Measurements from ENCODE around the gene NFYA.

The NFYA gene

GRCh38 chr6:41032830-41033229 lies 39.9 kb upstream of the NFYA start:
- no peak for TF ChIP-seq EZH2 (IDR thresholded peaks at IDR 0.05; ENCODE audit: borderline replicate concordance, low read depth, low read length, severe bottlenecking)
- TF ChIP-seq, protein P1, sequence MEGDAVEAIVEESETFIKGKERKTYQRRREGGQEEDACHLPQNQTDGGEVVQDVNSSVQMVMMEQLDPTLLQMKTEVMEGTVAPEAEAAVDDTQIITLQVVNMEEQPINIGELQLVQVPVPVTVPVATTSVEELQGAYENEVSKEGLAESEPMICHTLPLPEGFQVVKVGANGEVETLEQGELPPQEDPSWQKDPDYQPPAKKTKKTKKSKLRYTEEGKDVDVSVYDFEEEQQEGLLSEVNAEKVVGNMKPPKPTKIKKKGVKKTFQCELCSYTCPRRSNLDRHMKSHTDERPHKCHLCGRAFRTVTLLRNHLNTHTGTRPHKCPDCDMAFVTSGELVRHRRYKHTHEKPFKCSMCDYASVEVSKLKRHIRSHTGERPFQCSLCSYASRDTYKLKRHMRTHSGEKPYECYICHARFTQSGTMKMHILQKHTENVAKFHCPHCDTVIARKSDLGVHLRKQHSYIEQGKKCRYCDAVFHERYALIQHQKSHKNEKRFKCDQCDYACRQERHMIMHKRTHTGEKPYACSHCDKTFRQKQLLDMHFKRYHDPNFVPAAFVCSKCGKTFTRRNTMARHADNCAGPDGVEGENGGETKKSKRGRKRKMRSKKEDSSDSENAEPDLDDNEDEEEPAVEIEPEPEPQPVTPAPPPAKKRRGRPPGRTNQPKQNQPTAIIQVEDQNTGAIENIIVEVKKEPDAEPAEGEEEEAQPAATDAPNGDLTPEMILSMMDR (IDR thresholded peaks at IDR 0.05; ENCODE audit: borderline replicate concordance, extremely low read depth, low read length, poor library complexity, severe bottlenecking): no peak
- Histone ChIP-seq H3K36me3 (ENCODE audit: insufficient read depth, low read length) (no peaks in the 10 kb centered on the region), H3K4me1 (ENCODE audit: insufficient read depth, low read length) (peaks cover 21% of the 10 kb centered on the region), H3K27me3 (ENCODE audit: insufficient read depth, low read length, poor library complexity) (no peaks in the 10 kb centered on the region), H3K9ac (ENCODE audit: low read depth, low read length) (no peak overlapping the region), H4K20me1 (ENCODE audit: insufficient read depth, low read length) (no peaks in the 10 kb centered on the region), H3K27ac (ENCODE audit: low read length) (no peak overlapping the region), H2AFZ (ENCODE audit: low read depth, low read length) (no peak overlapping the region), H3K4me3 (ENCODE audit: low read depth in 1 of 2, low read length in 2 of 2) (no peak overlapping the region), H3K79me2 (ENCODE audit: insufficient read depth, low read length) (peaks cover 8% of the 10 kb centered on the region), H3K9me3 (ENCODE audit: insufficient read depth, low read length, severe bottlenecking) (no peaks in the 10 kb centered on the region), H3K4me2 (ENCODE audit: insufficient read depth, low read length) (no peak overlapping the region)
- DNase-seq (no peak), ATAC-seq (ENCODE audit: insufficient read depth, low read depth) (no peak)

DNA sequence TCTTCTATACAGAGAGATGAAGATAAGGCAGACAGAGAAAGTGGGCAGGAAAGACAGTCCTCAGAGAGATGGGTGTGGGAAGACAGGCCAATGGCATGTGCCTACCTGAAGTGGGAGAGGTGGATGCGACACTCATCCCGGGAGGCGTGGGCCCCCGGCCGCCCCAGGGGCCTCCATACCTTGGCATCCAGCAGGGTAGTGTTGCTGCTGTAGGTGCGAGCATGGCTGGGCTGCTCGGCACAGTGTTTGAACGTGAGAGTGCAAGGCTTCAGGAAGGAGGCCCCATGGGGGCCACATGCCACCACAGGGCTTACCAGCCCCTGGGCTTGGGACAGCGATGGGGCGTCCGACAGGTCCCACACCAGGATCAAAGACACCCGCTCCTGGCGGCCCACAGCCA lies 39.0 kb upstream of the NFYA start:
- peaks cover 2% of the 10 kb centered on the region for H3K79me2 ChIP-seq (ENCODE audit: insufficient read depth, low read length)
- H4K20me1 ChIP-seq (ENCODE audit: insufficient read depth, low read length): no peaks in the 10 kb centered on the region
- DNase-seq (no peak), ATAC-seq (ENCODE audit: insufficient read depth, low read depth) (no peak)
- no peak overlapping the region for H3K9ac ChIP-seq (ENCODE audit: low read depth, low read length)
- no peak for TF ChIP-seq EZH2 (IDR thresholded peaks at IDR 0.05; ENCODE audit: borderline replicate concordance, low read depth, low read length, severe bottlenecking)
- TF ChIP-seq, protein P1 (IDR thresholded peaks at IDR 0.05; ENCODE audit: borderline replicate concordance, extremely low read depth, low read length, poor library complexity, severe bottlenecking): no peak
- no peak overlapping the region for H3K4me3 ChIP-seq (ENCODE audit: low read depth in 1 of 2, low read length in 2 of 2)
- H2AFZ ChIP-seq (ENCODE audit: low read depth, low read length): no peak overlapping the region
- no peaks in the 10 kb centered on the region for H3K27me3 ChIP-seq (ENCODE audit: insufficient read depth, low read length, poor library complexity)
- no peaks in the 10 kb centered on the region for H3K9me3 ChIP-seq (ENCODE audit: insufficient read depth, low read length, severe bottlenecking)
- H3K27ac ChIP-seq (ENCODE audit: low read length): no peak overlapping the region
- no peak overlapping the region for H3K4me2 ChIP-seq (ENCODE audit: insufficient read depth, low read length)
- peaks cover 16% of the 10 kb centered on the region for H3K4me1 ChIP-seq (ENCODE audit: insufficient read depth, low read length)
- no peaks in the 10 kb centered on the region for H3K36me3 ChIP-seq (ENCODE audit: insufficient read depth, low read length)

DNA sequence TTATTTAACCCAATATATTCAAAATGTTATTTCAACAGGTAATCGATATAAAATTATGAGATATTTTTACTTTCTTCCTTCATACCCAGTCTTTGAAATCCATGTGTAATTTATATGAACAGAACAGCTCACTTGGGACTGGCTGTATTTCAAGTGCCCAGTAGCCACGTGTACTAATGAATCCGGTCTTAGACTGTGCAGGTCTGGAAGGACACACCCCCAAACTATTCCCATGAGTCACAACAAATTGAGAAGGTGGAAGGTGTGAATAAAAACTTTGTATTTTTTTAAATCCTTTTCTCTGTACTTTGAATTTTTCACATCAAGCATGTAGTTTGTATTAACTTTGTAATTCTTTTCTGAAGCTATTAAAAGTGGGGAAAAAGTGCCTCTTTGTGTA lies 36.6 kb upstream of the NFYA start:
- Histone ChIP-seq H3K79me2 (ENCODE audit: insufficient read depth, low read length) (no peaks in the 10 kb centered on the region), H3K27me3 (ENCODE audit: insufficient read depth, low read length, poor library complexity) (no peaks in the 10 kb centered on the region), H3K36me3 (ENCODE audit: insufficient read depth, low read length) (no peaks in the 10 kb centered on the region), H3K9ac (ENCODE audit: low read depth, low read length) (no peak overlapping the region), H3K4me1 (ENCODE audit: insufficient read depth, low read length) (no peaks in the 10 kb centered on the region), H2AFZ (ENCODE audit: low read depth, low read length) (no peak overlapping the region), H3K9me3 (ENCODE audit: insufficient read depth, low read length, severe bottlenecking) (no peaks in the 10 kb centered on the region), H3K4me2 (ENCODE audit: insufficient read depth, low read length) (no peak overlapping the region), H3K4me3 (ENCODE audit: low read depth in 1 of 2, low read length in 2 of 2) (no peak overlapping the region), H4K20me1 (ENCODE audit: insufficient read depth, low read length) (no peaks in the 10 kb centered on the region), H3K27ac (ENCODE audit: low read length) (no peak overlapping the region)
- TF ChIP-seq EZH2 (IDR thresholded peaks at IDR 0.05; ENCODE audit: borderline replicate concordance, low read depth, low read length, severe bottlenecking): no peak
- TF ChIP-seq, protein P1 (IDR thresholded peaks at IDR 0.05; ENCODE audit: borderline replicate concordance, extremely low read depth, low read length, poor library complexity, severe bottlenecking): no peak
- DNase-seq (no peak), ATAC-seq (ENCODE audit: insufficient read depth, low read depth) (no peak)

GRCh38 chr6:41036601-41037000 lies 36.2 kb upstream of the NFYA start:
- DNase-seq (no peak), ATAC-seq (ENCODE audit: insufficient read depth, low read depth) (no peak)
- Histone ChIP-seq H2AFZ (ENCODE audit: low read depth, low read length) (no peak overlapping the region), H3K4me1 (ENCODE audit: insufficient read depth, low read length) (no peaks in the 10 kb centered on the region), H3K9me3 (ENCODE audit: insufficient read depth, low read length, severe bottlenecking) (no peaks in the 10 kb centered on the region), H3K27ac (ENCODE audit: low read length) (no peak overlapping the region), H3K4me2 (ENCODE audit: insufficient read depth, low read length) (no peak overlapping the region), H3K27me3 (ENCODE audit: insufficient read depth, low read length, poor library complexity) (no peaks in the 10 kb centered on the region), H3K79me2 (ENCODE audit: insufficient read depth, low read length) (no peaks in the 10 kb centered on the region), H3K4me3 (ENCODE audit: low read depth in 1 of 2, low read length in 2 of 2) (no peak overlapping the region), H3K36me3 (ENCODE audit: insufficient read depth, low read length) (no peaks in the 10 kb centered on the region), H3K9ac (ENCODE audit: low read depth, low read length) (no peak overlapping the region), H4K20me1 (ENCODE audit: insufficient read depth, low read length) (no peaks in the 10 kb centered on the region)
- no peak for TF ChIP-seq EZH2 (IDR thresholded peaks at IDR 0.05; ENCODE audit: borderline replicate concordance, low read depth, low read length, severe bottlenecking)
- TF ChIP-seq, protein P1 (IDR thresholded peaks at IDR 0.05; ENCODE audit: borderline replicate concordance, extremely low read depth, low read length, poor library complexity, severe bottlenecking): no peak
